Astrocyte (in vitro differentiated cells and primary cell): ENCODE data around the gene PDGFA. TPM values are rescaled to one million over a fixed set of nuclear protein-coding genes. Genes with fewer than 3 reads are reported as not detected.

Experiments used
- DNase-seq: peaks from one replicate; pipeline ENCODE4 v3.0.0-alpha.2; 2010; ENCODE audit warnings: low read depth
- FAIRE-seq: peaks from 2 replicates; lab custom pipeline; 2011; peaks lifted over from hg19 to GRCh38; lab: Jason Lieb, UNC
- H2AFZ ChIP-seq: 2 replicates; pipeline ENCODE4 v1.6.0; 2012; ENCODE audit warnings: low read depth, low read length, inconsistent platforms
- H3K27ac ChIP-seq: 2 replicates; pipeline ENCODE4 v1.5.1; 2011; ENCODE audit warnings: low read depth, low read length, inconsistent platforms
- H3K27me3 ChIP-seq: 2 replicates; pipeline ENCODE4 v1.6.0; 2011; ENCODE audit warnings: low read length, inconsistent platforms; ENCODE audit not compliant: insufficient read depth
- H3K36me3 ChIP-seq: 2 replicates; pipeline ENCODE4 v1.5.1; 2011; ENCODE audit warnings: low read length, inconsistent platforms; ENCODE audit not compliant: insufficient read depth
- H3K4me1 ChIP-seq: 2 replicates; pipeline ENCODE4 v1.5.1; 2011; ENCODE audit warnings: low read length, inconsistent platforms; ENCODE audit not compliant: insufficient read depth
- H3K4me2 ChIP-seq: 2 replicates; pipeline ENCODE4 v1.6.0; 2012; ENCODE audit warnings: low read length, inconsistent platforms
- H3K4me3 ChIP-seq: 2 replicates; pipeline ENCODE4 v1.5.1; 2011; ENCODE audit warnings: low read depth, mild to moderate bottlenecking, low read length, inconsistent platforms; ENCODE audit not compliant: insufficient read depth
- H3K79me2 ChIP-seq: 2 replicates; pipeline ENCODE4 v1.6.0; 2012; ENCODE audit warnings: mild to moderate bottlenecking, low read length, inconsistent platforms; ENCODE audit not compliant: insufficient read depth
- H3K9ac ChIP-seq: 2 replicates; pipeline ENCODE4 v1.6.0; 2012; ENCODE audit warnings: mild to moderate bottlenecking, low read length, inconsistent platforms
- H3K9me3 ChIP-seq: 2 replicates; pipeline ENCODE4 v1.5.1; 2012; ENCODE audit warnings: low read depth, mild to moderate bottlenecking, low read length, inconsistent platforms; ENCODE audit not compliant: insufficient read depth
- H4K20me1 ChIP-seq: 2 replicates; pipeline ENCODE4 v1.6.0; 2012; ENCODE audit warnings: low read length, inconsistent platforms; ENCODE audit not compliant: insufficient read depth
- H3K27ac Mint-ChIP-seq: one replicate; pipeline ENCODE4 v1.8.0; 2021; ENCODE audit warnings: mild to moderate bottlenecking, mixed read lengths; ENCODE audit not compliant: unreplicated experiment
- H3K27me3 Mint-ChIP-seq: one replicate; pipeline ENCODE4 v1.8.0; 2021; ENCODE audit warnings: low read depth, mixed read lengths; ENCODE audit not compliant: unreplicated experiment
- H3K36me3 Mint-ChIP-seq: one replicate; pipeline ENCODE4 v1.8.0; 2021; ENCODE audit warnings: low read depth, mixed read lengths; ENCODE audit not compliant: unreplicated experiment
- H3K4me1 Mint-ChIP-seq: one replicate; pipeline ENCODE4 v1.8.0; 2021; ENCODE audit warnings: low read depth, mixed read lengths; ENCODE audit not compliant: unreplicated experiment
- H3K4me3 Mint-ChIP-seq: one replicate; pipeline ENCODE4 v1.8.0; 2021; ENCODE audit warnings: mild to moderate bottlenecking, moderate library complexity, mixed read lengths; ENCODE audit not compliant: unreplicated experiment
- H3K9me3 Mint-ChIP-seq: one replicate; pipeline ENCODE4 v1.8.0; 2021; ENCODE audit warnings: mild to moderate bottlenecking, mixed read lengths; ENCODE audit not compliant: unreplicated experiment
- CTCF ChIP-seq: IDR thresholded peaks from 2 replicates; pipeline ENCODE4 v1.5.1; 2011; ENCODE audit warnings: low read depth, mild to moderate bottlenecking, inconsistent platforms, low read length, moderate library complexity; ENCODE audit not compliant: insufficient read depth
- EZH2 ChIP-seq: IDR thresholded peaks from 2 replicates; pipeline ENCODE4 v1.6.1; 2012; ENCODE audit warnings: mild to moderate bottlenecking, low read length, inconsistent platforms; ENCODE audit not compliant: insufficient read depth
- total RNA-seq: library from RNA; stranded (reverse); gene quantifications from 2 replicates; pipeline ENCODE4 v1.2.1, GENCODE V29; 2021

PDGFA gene
- total RNA-seq, 1 donor from 2014 or later: 47.1 TPM

GRCh38 chr7:473211-473734 lies 46.4 kb downstream of the PDGFA start:
- Mint-ChIP-seq H3K27ac (no peak overlapping the region), H3K36me3 (peaks cover under 1% of the 10 kb centered on the region), H3K4me1 (peaks cover 19% of the 10 kb centered on the region), H3K27me3 (peaks cover 5% of the 10 kb centered on the region), H3K9me3 (peaks cover 6% of the 10 kb centered on the region), H3K4me3 (no peak overlapping the region)
- no peaks in the 10 kb centered on the region for H3K79me2 ChIP-seq
- H3K27ac ChIP-seq: no peak overlapping the region
- H3K4me2 ChIP-seq: no peak overlapping the region
- TF ChIP-seq CTCF (no peak), EZH2 (no peak)
- H3K27me3 ChIP-seq: no peaks in the 10 kb centered on the region
- DNase-seq: no peak
- H3K9me3 ChIP-seq: peaks cover 3% of the 10 kb centered on the region
- H2AFZ ChIP-seq: no peak overlapping the region
- H3K4me3 ChIP-seq: no peak overlapping the region
- no peaks in the 10 kb centered on the region for H3K36me3 ChIP-seq
- FAIRE-seq: no peak
- H3K4me1 ChIP-seq: peaks cover 27% of the 10 kb centered on the region
- no peak overlapping the region for H3K9ac ChIP-seq
- no peaks in the 10 kb centered on the region for H4K20me1 ChIP-seq

GRCh38 chr7:472640-472957 lies 47.0 kb downstream of the PDGFA start:
- H3K4me1 ChIP-seq: peaks cover 25% of the 10 kb centered on the region
- TF ChIP-seq EZH2: no peak
- TF ChIP-seq CTCF: no peak
- Mint-ChIP-seq H3K4me1 (peaks cover 16% of the 10 kb centered on the region), H3K27me3 (peaks cover 6% of the 10 kb centered on the region), H3K4me3 (no peak overlapping the region), H3K27ac (peak overlapping the region; percentile 47), H3K9me3 (peaks cover 12% of the 10 kb centered on the region), H3K36me3 (peaks cover 2% of the 10 kb centered on the region)
- no peak overlapping the region for H3K4me2 ChIP-seq
- no peaks in the 10 kb centered on the region for H4K20me1 ChIP-seq
- no peaks in the 10 kb centered on the region for H3K79me2 ChIP-seq
- no peak overlapping the region for H3K27ac ChIP-seq
- no peak overlapping the region for H3K9ac ChIP-seq
- peaks cover 3% of the 10 kb centered on the region for H3K9me3 ChIP-seq
- no peak for FAIRE-seq
- H3K4me3 ChIP-seq: no peak overlapping the region
- no peaks in the 10 kb centered on the region for H3K36me3 ChIP-seq
- no peak overlapping the region for H2AFZ ChIP-seq
- no peak for DNase-seq
- no peaks in the 10 kb centered on the region for H3K27me3 ChIP-seq

- peaks cover 2% of the 10 kb centered on the region for H3K36me3 Mint-ChIP-seq
- peaks cover 3% of the 10 kb centered on the region for H3K9me3 ChIP-seq
- peak overlapping the region; percentile 28 for H2AFZ ChIP-seq
- no peaks in the 10 kb centered on the region for H4K20me1 ChIP-seq
- H3K4me2 ChIP-seq: peak overlapping the region; percentile 32
- H3K9ac ChIP-seq: no peak overlapping the region
- H3K27ac Mint-ChIP-seq: peak overlapping the region; percentile 81
- no peak for TF ChIP-seq CTCF
- TF ChIP-seq EZH2: no peak
- FAIRE-seq (no peak), DNase-seq (peak; percentile 98)
- H3K79me2 ChIP-seq: no peaks in the 10 kb centered on the region
- no peaks in the 10 kb centered on the region for H3K36me3 ChIP-seq
- H3K4me1 ChIP-seq: peaks cover 25% of the 10 kb centered on the region
- H3K9me3 Mint-ChIP-seq: peaks cover 17% of the 10 kb centered on the region
- H3K27ac ChIP-seq: peak overlapping the region; percentile 47
- H3K27me3 ChIP-seq: no peaks in the 10 kb centered on the region
- peaks cover 6% of the 10 kb centered on the region for H3K27me3 Mint-ChIP-seq
- no peak overlapping the region for H3K4me3 ChIP-seq
- no peak overlapping the region for H3K4me3 Mint-ChIP-seq
- H3K4me1 Mint-ChIP-seq: peaks cover 14% of the 10 kb centered on the region
Observed at GRCh38 chr7:471866-472639, 47.6 kb downstream of the PDGFA start.
